ENCODE measurements around the gene HNRNPF. TPM values are rescaled to one million over a fixed set of nuclear protein-coding genes. Genes with fewer than 3 reads are reported as not detected.

HNRNPF gene
- total RNA-seq, 1 donor from 2014 or later = 141 TPM

- DNase-seq = no peak
Measured at GRCh38 chr10:43376046-43376635, 32.8 kb downstream of the HNRNPF start.

GRCh38 chr10:43375401-43376020, 33.5 kb downstream of the HNRNPF start:
- peak; percentile 36 for DNase-seq

GRCh38 chr10:43374194-43374593, 34.8 kb downstream of the HNRNPF start:
- no peak for DNase-seq

GRCh38 chr10:43373461-43373860, 35.5 kb downstream of the HNRNPF start:
- DNase-seq = no peak

GRCh38 chr10:43372765-43373361, 36.1 kb downstream of the HNRNPF start:
- DNase-seq = no peak

GRCh38 chr10:43371418-43371817, 37.6 kb downstream of the HNRNPF start, which contains the start of gene FXYD4:
TSS of gene FXYD4 (plus strand) at chr10:43371636. CDS start at chr10:43373747, 2,111 bp downstream.
- no peak for DNase-seq

- DNase-seq = no peak
Measured at GRCh38 chr10:43370671-43371215, 38.2 kb downstream of the HNRNPF start.

- no peak for DNase-seq
Measured at GRCh38 chr10:43369921-43370320, 39.1 kb downstream of the HNRNPF start.

GRCh38 chr10:43365001-43365400, 44.0 kb downstream of the HNRNPF start:
- no peak for DNase-seq

GRCh38 chr10:43362191-43362839, 46.7 kb downstream of the HNRNPF start:
- peak; percentile 97 for DNase-seq

GRCh38 chr10:43361547-43362190, 47.3 kb downstream of the HNRNPF start:
- DNase-seq = no peak

- no peak for DNase-seq
Measured at GRCh38 chr10:43360086-43360485, 48.9 kb downstream of the HNRNPF start.

- DNase-seq = no peak
Measured at GRCh38 chr10:43355749-43356371, 53.1 kb downstream of the HNRNPF start.

- no peak for DNase-seq
Measured at GRCh38 chr10:43354879-43355380, 54.1 kb downstream of the HNRNPF start.

- DNase-seq = no peak
Measured at GRCh38 chr10:43354330-43354635, 54.7 kb downstream of the HNRNPF start.

- DNase-seq = no peak
Measured at GRCh38 chr10:43353495-43354329, 55.3 kb downstream of the HNRNPF start.

- no peak for DNase-seq
Measured at GRCh38 chr10:43352951-43353350, 56.0 kb downstream of the HNRNPF start.

- no peak for DNase-seq
Measured at GRCh38 chr10:43351301-43351700, 57.7 kb downstream of the HNRNPF start.

GRCh38 chr10:43350686-43351085, 58.3 kb downstream of the HNRNPF start:
- no peak for DNase-seq

GRCh38 chr10:43350156-43350555, 58.8 kb downstream of the HNRNPF start:
- no peak for DNase-seq

All from tongue (tissue), 2 donors.